K562 (cell line): ENCODE results near the gene INSM1. TPM values are rescaled to one million over a fixed set of nuclear protein-coding genes. Genes with fewer than 3 reads are reported as not detected.

ENCODE experiments used
- ATAC-seq: fragments of 200-7000 bp; cut with Tn5 transposase; 3 replicates; pipeline ENCODE4 v1.9.1; 2020; ENCODE audit warnings: moderate library complexity
- BruUV-seq: library from RNA; stranded (reverse); fragments of 400-500 nt; replicated peaks from 2 replicates; lab custom pipeline; 2021; lab: Mats Ljungman, UMichigan
- CTCF ChIA-PET: fragments of 300-600 bp; formaldehyde crosslinking; extraction: SDS; loops from one replicate; lab custom pipeline; 2021; ENCODE audit warnings: low intra/inter-chr PET ratio; lab: Yijun Ruan, JAX
- POLR2A ChIA-PET: fragments of 300-600, 350-650 bp; sonication (Branson Sonifier 250); formaldehyde crosslinking; extraction: SDS; loops from one replicate; lab custom pipeline; 2021; ENCODE audit warnings: antibody characterized with exemption, inconsistent platforms; lab: Yijun Ruan, JAX
- DNase-seq, 4 experiments: peaks; one replicate each; pipeline versions ENCODE4 v3.0.0 to v3.0.0-alpha.2; 2011 to 2018; ENCODE audit warnings: low spot score in 3 of 4, mixed read lengths in 3 of 4; ENCODE audit errors: extremely low read depth in 1 of 4
- FAIRE-seq: peaks from 2 replicates; lab custom pipeline; 2011; peaks lifted over from hg19 to GRCh38; lab: Jason Lieb, UNC
- H2AFZ ChIP-seq: 2 replicates; pipeline ENCODE4 v1.6.0; 2011; ENCODE audit warnings: low read depth, low read length, control low read depth, inconsistent platforms
- H3K27ac ChIP-seq: fragments of 200-600 bp; 3 replicates; pipeline ENCODE4 v1.8.0; 2011; ENCODE audit warnings: low read depth, mild to moderate bottlenecking, control low read depth, inconsistent platforms, low read length, moderate library complexity, mixed read lengths; ENCODE audit errors: extremely low read depth
- H3K27me3 ChIP-seq, 2 experiments: fragments of 300-600 bp in 1 of 2; 2 replicates in 1 of 2; 3 replicates in 1 of 2; pipeline versions ENCODE4 v1.6.0 to v1.8.0; 2011; ENCODE audit warnings: inconsistent platforms in 2 of 2, low read length in 2 of 2, mild to moderate bottlenecking in 1 of 2, mixed read lengths in 1 of 2, moderate library complexity in 1 of 2; ENCODE audit not compliant: control insufficient read depth in 2 of 2, insufficient read depth in 2 of 2
- H3K36me3 ChIP-seq: fragments of 300-600 bp; 3 replicates; pipeline ENCODE4 v1.8.0; 2011; ENCODE audit warnings: mild to moderate bottlenecking, low read length, inconsistent platforms; ENCODE audit not compliant: control insufficient read depth, insufficient read depth
- H3K4me1 ChIP-seq, 2 experiments: fragments of 200-600 bp in 1 of 2; replicated peaks in 1 of 2; 2 replicates in 1 of 2; 3 replicates in 1 of 2; pipeline versions ENCODE4 v1.5.1 to v1.8.0; 2011; ENCODE audit warnings: inconsistent platforms in 2 of 2, low read length in 2 of 2, mild to moderate bottlenecking in 1 of 2, mixed read lengths in 1 of 2, moderate library complexity in 1 of 2; ENCODE audit not compliant: control insufficient read depth in 2 of 2, insufficient read depth in 2 of 2
- H3K4me2 ChIP-seq: 2 replicates; pipeline ENCODE4 v1.6.1; 2011; ENCODE audit warnings: low read length, control low read depth, inconsistent platforms, mixed read lengths; ENCODE audit not compliant: insufficient read depth
- H3K4me3 ChIP-seq: fragments of 200-600 bp; sonication (generic), shearing (Covaris generic); 2 replicates; pipeline ENCODE4 v1.5.1; 2016; ENCODE audit warnings: control low read depth, inconsistent platforms
- H3K79me2 ChIP-seq: fragments of 200-600 bp; 3 replicates; pipeline ENCODE4 v1.8.0; 2011; ENCODE audit warnings: low read length, inconsistent platforms; ENCODE audit not compliant: control insufficient read depth, insufficient read depth
- H3K9ac ChIP-seq, 2 experiments: 2 replicates each; pipeline versions ENCODE4 v1.6.0 to v1.6.1; 2011; ENCODE audit warnings: low read depth in 2 of 2, low read length in 2 of 2, control low read depth in 1 of 2, inconsistent platforms in 1 of 2, mild to moderate bottlenecking in 1 of 2, mixed read lengths in 1 of 2; ENCODE audit not compliant: insufficient read depth in 1 of 2
- H3K9me1 ChIP-seq: one replicate; pipeline ENCODE4 v1.6.0; 2011; ENCODE audit warnings: inconsistent platforms, mild to moderate bottlenecking, low read length, moderate library complexity; ENCODE audit not compliant: control insufficient read depth, insufficient read depth
- H3K9me3 ChIP-seq: replicated peaks from 2 replicates; pipeline ENCODE4 v1.5.1; 2011; ENCODE audit warnings: low read depth, low read length, inconsistent platforms; ENCODE audit not compliant: control insufficient read depth, insufficient read depth
- H4K20me1 ChIP-seq: replicated peaks from 2 replicates; pipeline ENCODE4 v1.6.1; 2011; ENCODE audit warnings: low read length, inconsistent platforms, mixed read lengths; ENCODE audit not compliant: control insufficient read depth, insufficient read depth
- ATF6 ChIP-seq: sonication (generic); formaldehyde crosslinking; IDR thresholded peaks from 2 replicates; pipeline ENCODE4 v1.4.0; 2020; ENCODE audit warnings: mild to moderate bottlenecking, missing genetic modification reagents
- GTF2A2 ChIP-seq: IDR thresholded peaks from 2 replicates; pipeline ENCODE4 v1.6.1; 2016; ENCODE audit warnings: mild to moderate bottlenecking, missing genetic modification characterization, missing compliant biosample characterization
- KLF6 ChIP-seq: fragments of 250-450 bp; sonication (Bioruptor Pico); IDR thresholded peaks from 2 replicates; pipeline ENCODE4 v1.4.0; 2020; ENCODE audit warnings: mild to moderate bottlenecking, moderate library complexity, borderline replicate concordance
- MCM2 ChIP-seq: fragments of 450-650 bp; IDR thresholded peaks from 2 replicates; pipeline ENCODE4 v1.6.1; 2017; ENCODE audit warnings: low read depth, mild to moderate bottlenecking
- NFIX ChIP-seq: fragments of 250-450 bp; sonication (Bioruptor Pico); IDR thresholded peaks from 2 replicates; pipeline ENCODE4 v1.4.0; 2020; ENCODE audit warnings: low read depth, mild to moderate bottlenecking, moderate library complexity
- STAT5A ChIP-seq: IDR thresholded peaks from 2 replicates; pipeline ENCODE4 v1.6.1; 2012; ENCODE audit warnings: low read length, inconsistent platforms, borderline replicate concordance
- TCF3 ChIP-seq: sonication (generic); formaldehyde crosslinking; IDR thresholded peaks from 2 replicates; pipeline ENCODE4 v1.4.0; 2020; ENCODE audit warnings: mild to moderate bottlenecking, missing genetic modification reagents
- WGBS: fragments of 100-300 bp; shearing (Covaris generic); methylation state at CpG from one replicate; pipeline ENCODE4 v1.1.6; 2016; ENCODE audit warnings: low coverage, mixed read lengths; ENCODE audit not compliant: insufficient coverage; ENCODE audit errors: missing lambda C conversion rate; 5-methylcytosine and 5-hydroxymethylcytosine counted together
- in situ Hi-C: fragments of 300-500 bp; cut with MboI; formaldehyde crosslinking; loops from 4 replicates; pipeline ENCODE4 v1.15.0; 2018; ENCODE audit warnings: inconsistent platforms, mixed read lengths
- intact Hi-C: fragments of 100-400 bp; cut with micrococcal nuclease; formaldehyde crosslinking; loops from 2 replicates; pipeline ENCODE4 v1.14.2; 2022
- polyA plus RNA-seq, 8 experiments: library from polyadenylated mRNA; depleted of rRNA in 4 of 8; stranded (reverse) in 5 of 8; unstranded in 3 of 8; fragments of >200 nt; fragmentation: Nextera tagmentation in 2 of 8; fragmentation: Illumina TruSeq in 1 of 8; extraction: Ambion mirVana in 2 of 8; extraction: Trizol in 1 of 8; gene quantifications; 2 replicates each; pipeline versions ENCODE4 v1.2.1 to v1.2.3, GENCODE V29; 2011 to 2014; ENCODE audit warnings: inconsistent platforms in 1 of 8, missing spikeins in 1 of 8
- total RNA-seq, 7 experiments: library from RNA; depleted of rRNA in 6 of 7; stranded (reverse); fragments of >200 nt in 6 of 7; fragmentation: Illumina TruSeq in 2 of 7; extraction: Trizol in 2 of 7; gene quantifications; 2 replicates each; pipeline versions ENCODE4 v1.2.1 to v1.2.3, GENCODE V29; 2011 to 2021; ENCODE audit warnings: low replicate concordance in 1 of 7
- TF ChIP-seq, protein P1 (sequence below): fragments of 250-450 bp; sonication (Bioruptor Pico); IDR thresholded peaks from 2 replicates; pipeline ENCODE4 v1.5.1; 2021; ENCODE audit warnings: mild to moderate bottlenecking
- TF ChIP-seq, protein P2 (sequence below): sonication (generic); formaldehyde crosslinking; IDR thresholded peaks from 2 replicates; pipeline ENCODE4 v1.8.1; 2022; ENCODE audit warnings: missing genetic modification reagents

The INSM1 gene
- total and polyA plus RNA-seq, 9 of the 15 experiments (the other 6 are each of a cell fraction or from before 2014, with no cell fraction given): not detected

DNA sequence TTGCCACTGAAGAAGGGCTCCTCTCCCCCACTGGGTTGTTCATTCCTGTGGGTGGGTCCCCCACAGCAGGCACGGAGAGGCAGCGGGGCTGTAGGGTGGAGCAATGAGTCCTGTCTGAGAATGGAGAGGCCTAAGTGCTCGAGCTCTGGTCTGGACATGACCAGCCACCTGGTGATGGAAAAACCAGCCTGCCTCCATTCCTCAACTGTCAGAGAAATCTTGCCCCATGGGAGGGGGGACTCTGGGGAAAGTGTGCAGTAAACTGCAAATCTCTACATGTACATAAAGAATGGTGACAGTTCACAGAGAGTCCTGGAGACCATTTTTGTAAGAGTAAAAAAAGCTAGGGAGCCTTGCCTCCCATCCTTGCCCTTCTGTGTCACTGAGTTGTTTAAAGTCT lies 34.1 kb downstream of the INSM1 start (continued):
- TF ChIP-seq, protein P1, sequence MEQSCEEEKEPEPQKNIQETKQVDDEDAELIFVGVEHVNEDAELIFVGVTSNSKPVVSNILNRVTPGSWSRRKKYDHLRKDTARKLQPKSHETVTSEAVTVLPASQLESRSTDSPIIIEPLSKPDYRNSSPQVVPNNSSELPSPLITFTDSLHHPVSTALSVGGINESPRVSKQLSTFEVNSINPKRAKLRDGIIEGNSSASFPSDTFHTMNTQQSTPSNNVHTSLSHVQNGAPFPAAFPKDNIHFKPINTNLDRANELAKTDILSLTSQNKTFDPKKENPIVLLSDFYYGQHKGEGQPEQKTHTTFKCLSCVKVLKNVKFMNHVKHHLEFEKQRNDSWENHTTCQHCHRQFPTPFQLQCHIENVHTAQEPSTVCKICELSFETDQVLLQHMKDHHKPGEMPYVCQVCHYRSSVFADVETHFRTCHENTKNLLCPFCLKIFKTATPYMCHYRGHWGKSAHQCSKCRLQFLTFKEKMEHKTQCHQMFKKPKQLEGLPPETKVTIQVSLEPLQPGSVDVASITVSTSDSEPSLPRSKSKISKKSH (CRISPR knock-in tag): no peak
- no peak for TF ChIP-seq STAT5A
- TF ChIP-seq NFIX (CRISPR knock-in tag): no peak
- TF ChIP-seq TCF3 (CRISPR knock-in tag): no peak
- TF ChIP-seq, protein P2, sequence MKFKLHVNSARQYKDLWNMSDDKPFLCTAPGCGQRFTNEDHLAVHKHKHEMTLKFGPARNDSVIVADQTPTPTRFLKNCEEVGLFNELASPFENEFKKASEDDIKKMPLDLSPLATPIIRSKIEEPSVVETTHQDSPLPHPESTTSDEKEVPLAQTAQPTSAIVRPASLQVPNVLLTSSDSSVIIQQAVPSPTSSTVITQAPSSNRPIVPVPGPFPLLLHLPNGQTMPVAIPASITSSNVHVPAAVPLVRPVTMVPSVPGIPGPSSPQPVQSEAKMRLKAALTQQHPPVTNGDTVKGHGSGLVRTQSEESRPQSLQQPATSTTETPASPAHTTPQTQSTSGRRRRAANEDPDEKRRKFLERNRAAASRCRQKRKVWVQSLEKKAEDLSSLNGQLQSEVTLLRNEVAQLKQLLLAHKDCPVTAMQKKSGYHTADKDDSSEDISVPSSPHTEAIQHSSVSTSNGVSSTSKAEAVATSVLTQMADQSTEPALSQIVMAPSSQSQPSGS: no peak
- TF ChIP-seq GTF2A2 (tag): no peak
- TF ChIP-seq, all 486 proteins: peak for 0

- H3K9me1 ChIP-seq: no peaks in the 10 kb centered on the region
- peaks cover 0 to 13% of the 10 kb centered on the region in 2 experiments; a peak in 2 of 5 replicates for H3K27me3 ChIP-seq
- in situ Hi-C loops (no loop called here), intact Hi-C loops (no loop called here)
- no peak overlapping the region for H3K9ac ChIP-seq
- no peak for DNase-seq
- no peaks in the 10 kb centered on the region; the same call in 1 of the 2 replicates for H4K20me1 ChIP-seq
- H2AFZ ChIP-seq: no peak overlapping the region
- H3K36me3 ChIP-seq: no peaks in the 10 kb centered on the region
- ATAC-seq: no peak
- no peak overlapping the region for H3K27ac ChIP-seq
- no peak for FAIRE-seq
- H3K4me1 ChIP-seq: no peaks in the 10 kb centered on the region
- no peaks in the 10 kb centered on the region for H3K79me2 ChIP-seq
- no peak overlapping the region for H3K4me2 ChIP-seq
- ChIA-PET CTCF (no interaction called here), POLR2A (no interaction called here)
- H3K4me3 ChIP-seq: no peak overlapping the region
- no peaks in the 10 kb centered on the region for H3K9me3 ChIP-seq
- TF ChIP-seq ATF6 (CRISPR knock-in tag) (no peak), MCM2 (no peak), KLF6 (CRISPR knock-in tag) (no peak)
- 0% methylated on average over 4 of the region's 5 CpGs for WGBS
- BruUV-seq: no TSS peak
Observed at GRCh38 chr20:20404633-20405032, 36.7 kb downstream of the INSM1 start.
